KBM-7 (cell line): Measurements from ENCODE around the gene STXBP5.

Experiments used
- DNase-seq: peaks from one replicate; pipeline ENCODE4 v3.0.0-alpha.2; 2015
- in situ Hi-C: fragments of 300-500 bp; cut with MboI; formaldehyde crosslinking; loops from 2 replicates; pipeline ENCODE4 v1.14.3; 2020; ENCODE audit warnings: low sequenced_read_pairs, low pct_unique_long_range_greater_than_20kb, mixed read lengths

STXBP5 gene

GRCh38 chr6:147204060-147204785 lies at the start of gene STXBP5:
Gene STXBP5, plus strand, starts transcription at chr6:147204417. Its CDS starts 116 bp downstream, at chr6:147204533.
- in situ Hi-C loops, result no loop called here
- peak; percentile 92 for DNase-seq

GRCh38 chr6:147154454-147154853 lies 49.8 kb upstream of the STXBP5 start:
- in situ Hi-C loops, result no loop called here
- no peak for DNase-seq

DNA sequence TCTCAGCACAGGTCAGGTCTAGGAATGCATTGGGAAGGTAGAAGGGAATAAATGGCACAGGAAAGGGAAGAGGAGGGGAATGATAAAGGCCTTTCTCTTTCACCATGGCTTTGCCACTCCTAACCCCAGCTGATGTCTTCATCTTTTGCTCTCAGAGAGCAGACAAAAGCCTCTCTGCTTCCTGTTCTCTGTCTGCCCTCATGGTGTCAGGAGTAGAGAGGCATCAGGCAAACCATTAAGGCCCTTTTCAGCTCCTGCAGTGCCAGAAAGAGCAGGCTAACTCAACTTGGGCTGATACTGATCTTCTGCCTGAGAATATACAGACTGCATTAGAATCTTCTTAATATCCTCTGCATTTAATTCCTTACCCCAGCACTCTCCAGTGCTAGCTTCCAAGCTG lies 48.0 kb upstream of the STXBP5 start:
- DNase-seq, result no peak
- in situ Hi-C loops, result no loop called here

DNA sequence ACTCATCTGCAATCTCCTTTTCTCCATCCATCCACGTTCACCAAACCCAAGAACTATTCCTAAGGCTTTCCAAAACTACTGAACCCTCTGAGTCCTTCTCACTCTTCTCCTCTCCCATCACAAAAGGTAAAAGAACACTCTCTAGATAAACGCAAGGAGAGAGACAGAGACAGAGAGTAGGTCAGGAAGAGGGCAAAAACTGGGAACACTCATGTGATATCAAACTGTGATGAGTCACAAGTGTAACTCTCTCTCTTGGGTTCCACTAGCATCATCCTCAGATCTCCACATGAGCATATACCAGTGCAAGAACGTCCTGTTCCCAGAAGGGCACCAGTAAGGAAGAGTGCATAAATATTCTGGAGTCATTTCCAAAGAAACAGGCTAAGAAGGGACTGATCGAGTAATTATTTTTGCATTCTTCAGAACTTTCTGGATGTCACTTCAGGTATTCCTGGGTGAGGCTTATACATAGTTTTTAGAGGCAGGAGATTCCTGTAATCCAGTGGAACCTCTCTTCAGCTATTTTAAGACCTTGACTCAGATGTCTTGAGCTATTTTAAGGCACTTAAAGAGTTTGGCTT lies 47.3 kb upstream of the STXBP5 start:
- no peak for DNase-seq
- in situ Hi-C loops, result no loop called here

DNA sequence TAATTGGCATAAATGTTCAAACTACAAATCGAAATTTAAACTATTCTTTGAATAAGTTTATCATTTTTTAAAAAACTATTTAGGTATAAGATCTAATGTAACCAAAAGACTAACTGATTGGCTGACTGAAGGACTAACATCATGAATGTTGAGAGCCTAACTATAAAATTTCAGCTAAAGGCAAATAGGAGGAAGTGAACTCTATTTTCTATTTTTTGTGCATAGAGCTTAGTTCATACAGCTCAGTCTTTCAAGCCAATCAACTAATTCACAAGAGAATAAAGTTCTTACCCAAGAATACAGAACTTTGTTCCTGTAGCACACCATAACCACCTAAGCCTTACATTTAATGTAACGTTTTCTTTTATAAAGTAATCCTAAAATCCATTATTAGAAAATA lies 46.3 kb upstream of the STXBP5 start:
- no peak for DNase-seq
- in situ Hi-C loops, result no loop called here

DNA sequence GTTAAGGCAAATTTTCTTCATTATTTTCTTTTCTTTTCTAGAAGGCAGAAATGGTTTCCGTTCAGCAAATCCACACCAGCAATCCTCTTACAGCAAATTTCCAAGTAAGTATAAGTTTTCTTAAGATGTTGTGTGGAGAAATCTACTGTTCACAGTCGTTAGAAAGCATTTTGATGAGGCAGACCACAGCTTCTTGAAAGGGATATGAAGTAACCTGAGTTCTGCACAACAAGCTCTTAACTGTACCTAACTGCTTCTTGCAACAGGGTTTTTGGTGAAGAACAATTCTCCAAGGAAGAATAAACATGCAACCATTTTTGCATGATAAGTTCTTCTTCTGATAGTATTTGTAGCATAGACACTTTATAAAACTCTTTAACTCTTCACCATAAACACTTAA lies 45.3 kb upstream of the STXBP5 start:
- in situ Hi-C loops, result no loop called here
- no peak for DNase-seq

DNA sequence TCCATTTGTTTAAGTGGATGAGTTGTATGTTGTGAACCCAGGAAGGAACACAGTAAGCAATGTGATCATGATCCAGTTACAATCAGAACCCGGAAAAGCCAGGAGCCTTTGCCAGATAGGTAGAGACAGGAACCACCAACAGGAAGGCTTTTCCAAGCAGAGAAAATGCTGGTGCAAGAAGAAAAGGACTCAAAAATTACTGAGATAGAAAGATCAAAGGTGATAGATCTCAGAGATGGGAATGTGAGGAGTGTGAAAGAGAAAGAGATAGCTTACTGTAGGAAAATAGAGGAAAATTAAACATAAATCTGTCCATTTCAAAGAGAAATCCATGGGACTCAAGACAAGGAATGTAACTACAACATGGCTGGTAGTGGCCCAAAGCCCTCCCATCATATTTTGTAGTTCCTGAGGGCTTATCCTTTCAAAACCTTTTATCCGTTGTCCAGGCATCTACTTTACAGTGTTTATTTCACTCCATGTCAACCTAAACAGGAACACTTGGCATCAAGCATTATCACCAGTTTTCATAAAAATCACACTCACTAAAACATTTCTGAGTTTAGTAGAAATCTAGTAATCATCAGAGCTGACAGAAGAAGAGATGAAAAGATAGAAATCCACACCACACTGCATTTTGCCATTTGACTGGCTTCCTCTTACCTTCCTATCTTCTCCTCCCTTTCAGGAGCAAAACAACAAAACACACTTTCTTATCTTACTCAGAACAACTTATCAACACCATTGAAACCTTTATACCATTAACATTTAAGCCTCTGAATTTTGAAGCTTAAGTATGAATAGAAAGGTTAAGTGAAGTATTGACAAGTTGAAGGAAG lies 44.5 kb upstream of the STXBP5 start:
- no peak for DNase-seq
- in situ Hi-C loops, result no loop called here

DNA sequence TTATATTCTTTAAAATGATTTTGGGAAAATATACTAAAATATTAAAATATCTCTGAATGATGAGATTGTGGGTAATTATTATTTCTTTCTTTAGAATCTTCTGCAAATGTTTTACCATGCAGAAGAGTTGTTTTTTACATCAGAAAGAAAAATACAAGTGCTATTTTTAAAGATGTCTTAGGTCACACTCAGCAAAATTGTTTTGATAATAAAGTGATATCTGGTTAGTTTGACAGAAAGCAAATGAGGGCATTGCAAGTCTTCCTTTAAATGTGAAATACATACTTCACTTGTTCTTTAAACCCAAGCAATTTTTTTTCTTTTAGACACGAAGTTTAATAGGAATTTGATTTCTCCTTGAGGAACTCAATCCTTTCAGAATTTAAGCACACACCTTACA lies 43.6 kb upstream of the STXBP5 start:
- in situ Hi-C loops, result no loop called here
- no peak for DNase-seq

- in situ Hi-C loops, result no loop called here
- DNase-seq, result no peak
Observed at GRCh38 chr6:147161253-147161973, 42.8 kb upstream of the STXBP5 start.

DNA sequence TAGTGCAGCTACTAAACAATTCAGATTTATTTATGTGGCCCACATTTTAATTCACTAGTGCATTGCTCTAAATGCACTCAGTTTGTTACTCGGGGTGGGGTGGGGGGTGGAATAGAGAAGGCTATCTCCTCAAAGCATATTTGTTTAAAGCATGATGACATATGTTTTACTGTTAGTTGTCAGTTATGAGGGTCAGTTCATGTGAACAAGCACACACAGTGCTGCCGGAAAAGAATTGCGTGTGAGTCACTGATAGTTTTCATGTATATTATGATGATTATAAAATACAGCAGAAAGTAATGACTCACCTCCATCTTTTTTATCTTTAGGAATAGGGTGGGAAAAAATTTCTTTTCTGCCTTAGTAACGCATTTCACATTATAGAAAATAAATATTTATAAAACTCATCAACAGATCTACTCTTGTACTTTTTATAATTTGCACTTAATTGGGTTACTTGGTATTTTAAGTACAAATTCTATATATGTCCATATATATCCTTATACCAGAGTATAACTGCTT lies 42.2 kb upstream of the STXBP5 start:
- no peak for DNase-seq
- in situ Hi-C loops, result no loop called here

GRCh38 chr6:147164761-147165160 lies 39.5 kb upstream of the STXBP5 start:
- DNase-seq, result no peak
- in situ Hi-C loops, result no loop called here

- peak; percentile 75 for DNase-seq
- in situ Hi-C loops, result no loop called here
Observed at GRCh38 chr6:147166360-147166944, 37.8 kb upstream of the STXBP5 start.

GRCh38 chr6:147166992-147167391 lies 37.2 kb upstream of the STXBP5 start:
- DNase-seq, result no peak
- in situ Hi-C loops, result no loop called here

- DNase-seq, result no peak
- in situ Hi-C loops, result no loop called here
Observed at GRCh38 chr6:147167576-147168461, 36.4 kb upstream of the STXBP5 start.

- no peak for DNase-seq
- in situ Hi-C loops, result no loop called here
Observed at GRCh38 chr6:147169529-147169928, 34.7 kb upstream of the STXBP5 start.

- in situ Hi-C loops, result no loop called here
- DNase-seq, result no peak
Observed at GRCh38 chr6:147170269-147170668, 33.9 kb upstream of the STXBP5 start.

- no peak for DNase-seq
Observed at GRCh38 chr6:147173140-147173539, 31.1 kb upstream of the STXBP5 start.

GRCh38 chr6:147173675-147174308 lies 30.4 kb upstream of the STXBP5 start:
- DNase-seq, result no peak
- in situ Hi-C loops, result no loop called here

More at GRCh38 chr6:147173140-147173539, 31.1 kb upstream of the STXBP5 start:
- in situ Hi-C loops, result no loop called here
